ENCODE data around the gene ELP6.

DNA sequence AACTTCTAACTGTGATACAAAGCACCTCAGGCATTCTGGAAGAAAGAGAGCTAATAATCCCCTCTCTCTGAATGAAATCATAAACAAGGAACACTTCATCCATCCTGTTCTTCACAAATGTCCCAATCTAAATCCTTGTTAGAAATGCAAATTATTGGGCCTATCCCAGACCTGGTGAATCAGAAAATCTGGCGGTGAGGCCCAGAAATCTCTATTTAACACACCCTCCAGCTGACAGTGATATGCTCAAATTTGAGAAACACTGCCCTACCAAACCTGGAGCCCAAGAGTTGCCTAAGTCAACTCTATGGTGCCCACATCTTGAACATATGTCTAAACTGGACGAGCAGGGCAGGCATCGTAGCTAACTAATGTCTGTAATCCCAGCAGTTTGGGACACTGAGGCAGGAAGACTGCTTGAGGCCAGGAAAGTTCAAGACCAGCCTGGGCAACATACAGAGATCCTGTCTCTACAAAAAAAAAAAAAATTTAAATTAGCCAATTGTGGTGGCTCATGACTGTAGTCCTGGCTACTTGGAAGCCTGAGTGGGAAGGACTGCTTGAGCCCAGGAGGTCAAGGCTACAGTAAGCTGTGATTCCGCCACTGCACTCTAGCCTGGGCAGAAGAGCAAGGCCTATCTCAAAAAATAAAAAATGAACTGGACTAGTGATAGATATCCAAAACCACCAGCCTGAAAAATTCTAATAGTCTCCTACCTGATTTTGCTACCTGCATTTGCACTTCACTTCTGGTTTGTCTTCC, 60.9 kb downstream of the ELP6 start:
- TF ChIP-seq SUZ12 (IDR thresholded peaks at IDR 0.05) (no peak), ARNT (IDR thresholded peaks at IDR 0.05) (no peak), L3MBTL2 (conservative IDR thresholded peaks at IDR 0.05) (no peak), BHLHE40 (IDR thresholded peaks at IDR 0.05; ENCODE audit: borderline replicate concordance) (no peak), SP1 (IDR thresholded peaks at IDR 0.05) (no peak), HDGF (IDR thresholded peaks at IDR 0.05; ENCODE audit: borderline replicate concordance) (no peak), FOXM1 (IDR thresholded peaks at IDR 0.05; ENCODE audit: borderline replicate concordance) (no peak), ZNF384 (IDR thresholded peaks at IDR 0.05) (no peak), CTBP1 (IDR thresholded peaks at IDR 0.05; ENCODE audit: borderline replicate concordance) (no peak)
